Suprapubic skin (tissue), 4 donors: Measurements from ENCODE around the gene ARHGAP42.

Experiments used
- POLR2A ChIP-seq, 2 donors: fragments of 450-650 bp; IDR thresholded peaks; one replicate each; pipeline ENCODE4 v1.6.1; 2017; ENCODE audit warnings: antibody characterized with exemption in 2 of 2, mild to moderate bottlenecking in 2 of 2, moderate library complexity in 2 of 2
- POLR2AphosphoS5 ChIP-seq, 3 donors: sonication (generic); formaldehyde crosslinking; IDR thresholded peaks; one replicate each; pipeline ENCODE4 v1.6.1; 2017; ENCODE audit warnings: antibody characterized with exemption in 3 of 3
- TF ChIP-seq, protein P1 (sequence below), 2 donors: fragments of 200-600 bp in 1 of 2; fragments of 450-650 bp in 1 of 2; sonication (generic) in 1 of 2; IDR thresholded peaks; one replicate each; pipeline ENCODE4 v1.5.1; 2016 to 2019; ENCODE audit warnings: antibody characterized with exemption in 2 of 2, mild to moderate bottlenecking in 1 of 2, moderate library complexity in 1 of 2

DNA sequence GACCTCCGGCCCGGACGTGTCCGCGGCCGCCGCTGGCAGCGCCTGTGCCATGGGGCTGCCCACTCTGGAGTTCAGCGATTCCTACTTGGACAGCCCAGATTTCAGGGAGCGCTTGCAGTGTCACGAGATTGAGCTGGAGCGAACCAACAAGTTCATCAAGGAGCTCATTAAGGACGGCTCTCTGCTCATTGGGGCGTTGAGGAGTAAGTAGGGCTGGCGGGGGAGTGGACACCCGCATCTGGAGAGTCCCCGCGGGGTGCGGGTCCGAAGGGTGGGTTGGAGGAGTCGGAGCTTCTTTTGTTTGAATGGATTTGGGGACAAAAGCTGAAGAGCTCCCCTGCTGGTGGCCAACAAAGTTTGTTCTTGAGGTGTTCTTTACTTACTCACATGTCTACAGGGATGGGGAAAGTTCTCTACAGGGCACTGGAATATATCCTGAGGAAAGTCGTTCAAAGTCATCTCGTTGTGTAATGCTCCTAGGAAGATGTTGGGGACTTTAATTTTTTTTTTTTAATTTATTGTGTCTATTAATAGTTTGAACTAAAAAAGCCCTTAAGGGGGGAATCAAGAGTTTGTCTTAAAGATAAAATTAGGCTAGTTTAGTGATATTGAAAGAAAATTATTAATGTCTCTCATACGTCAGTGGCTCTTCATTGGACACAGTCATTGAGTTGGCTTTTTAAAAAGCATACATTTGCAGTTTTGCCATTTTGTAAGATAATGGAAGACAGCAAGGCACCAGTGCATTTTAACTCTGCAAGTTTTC lies 725 bp downstream of the ARHGAP42 start:
- TF ChIP-seq, protein P1, sequence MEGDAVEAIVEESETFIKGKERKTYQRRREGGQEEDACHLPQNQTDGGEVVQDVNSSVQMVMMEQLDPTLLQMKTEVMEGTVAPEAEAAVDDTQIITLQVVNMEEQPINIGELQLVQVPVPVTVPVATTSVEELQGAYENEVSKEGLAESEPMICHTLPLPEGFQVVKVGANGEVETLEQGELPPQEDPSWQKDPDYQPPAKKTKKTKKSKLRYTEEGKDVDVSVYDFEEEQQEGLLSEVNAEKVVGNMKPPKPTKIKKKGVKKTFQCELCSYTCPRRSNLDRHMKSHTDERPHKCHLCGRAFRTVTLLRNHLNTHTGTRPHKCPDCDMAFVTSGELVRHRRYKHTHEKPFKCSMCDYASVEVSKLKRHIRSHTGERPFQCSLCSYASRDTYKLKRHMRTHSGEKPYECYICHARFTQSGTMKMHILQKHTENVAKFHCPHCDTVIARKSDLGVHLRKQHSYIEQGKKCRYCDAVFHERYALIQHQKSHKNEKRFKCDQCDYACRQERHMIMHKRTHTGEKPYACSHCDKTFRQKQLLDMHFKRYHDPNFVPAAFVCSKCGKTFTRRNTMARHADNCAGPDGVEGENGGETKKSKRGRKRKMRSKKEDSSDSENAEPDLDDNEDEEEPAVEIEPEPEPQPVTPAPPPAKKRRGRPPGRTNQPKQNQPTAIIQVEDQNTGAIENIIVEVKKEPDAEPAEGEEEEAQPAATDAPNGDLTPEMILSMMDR (IDR thresholded peaks at IDR 0.05) = peak; percentile 49 to 58
- TF ChIP-seq POLR2AphosphoS5 (IDR thresholded peaks at IDR 0.05) (no peak), POLR2A (IDR thresholded peaks at IDR 0.05) (no peak)
